Lung (tissue), 12 donors: ENCODE measurements around the gene MAP3K1. TPM values are rescaled to one million over a fixed set of nuclear protein-coding genes. Genes with fewer than 3 reads are reported as not detected.
A peak's percentile ranks its signal among the peaks of the same experiment; 100 is the strongest.

Experiments used
- ATAC-seq: fragments of 200-7000 bp; cut with Tn5 transposase; one replicate; pipeline ENCODE4 v1.9.1; 2020; ENCODE audit warnings: moderate number of reproducible peaks; ENCODE audit not compliant: insufficient read depth, low FRiP score
- DNase-seq, 3 donors: peaks; one replicate each; pipeline ENCODE4 v3.0.0-alpha.2; 2013 to 2017
- H3K27ac ChIP-seq, 2 donors: one replicate each; pipeline ENCODE4 v1.5.1; 2013; ENCODE audit warnings: mild to moderate bottlenecking in 2 of 2, moderate library complexity in 2 of 2, control low read depth in 1 of 2, inconsistent platforms in 1 of 2, low read depth in 1 of 2, low read length in 1 of 2
- H3K27me3 ChIP-seq, 3 donors: one replicate each; pipeline ENCODE4 v1.5.1; 2013; ENCODE audit warnings: low read length in 2 of 3; ENCODE audit not compliant: control insufficient read depth in 3 of 3, insufficient read depth in 3 of 3
- H3K36me3 ChIP-seq, 4 donors: one replicate each; pipeline ENCODE4 v1.5.1; 2013; ENCODE audit warnings: low read length in 4 of 4, mild to moderate bottlenecking in 1 of 4, moderate library complexity in 1 of 4; ENCODE audit not compliant: control insufficient read depth in 4 of 4, insufficient read depth in 4 of 4
- H3K4me1 ChIP-seq, 5 donors: one replicate each; pipeline ENCODE4 v1.5.1; 2013; ENCODE audit warnings: low read length in 5 of 5, mild to moderate bottlenecking in 2 of 5, moderate library complexity in 1 of 5; ENCODE audit not compliant: control insufficient read depth in 5 of 5, insufficient read depth in 5 of 5
- H3K4me3 ChIP-seq: one replicate; pipeline ENCODE4 v1.5.1; 2013; ENCODE audit warnings: mild to moderate bottlenecking, control low read depth, moderate library complexity
- H3K9ac ChIP-seq, 2 donors: one replicate each; pipeline ENCODE4 v1.5.1; 2013; ENCODE audit warnings: low read length in 2 of 2, control low read depth in 1 of 2; ENCODE audit not compliant: insufficient read depth in 1 of 2
- H3K9me3 ChIP-seq, 4 donors: one replicate each; pipeline ENCODE4 v1.5.1; 2013; ENCODE audit warnings: low read length in 3 of 4, mild to moderate bottlenecking in 1 of 4, moderate library complexity in 1 of 4; ENCODE audit not compliant: control insufficient read depth in 4 of 4, insufficient read depth in 3 of 4
- CTCF ChIP-seq: IDR thresholded peaks from 2 replicates; pipeline ENCODE4 v1.5.1; 2012; ENCODE audit warnings: mild to moderate bottlenecking; ENCODE audit errors: control extremely low read depth, extremely low read depth
- WGBS, 2 donors: extraction: QIAGEN DNeasy Blood & Tissue Kit; methylation state at CpG; one replicate each; pipeline ENCODE4 v1.1.7; 2013; 5-methylcytosine and 5-hydroxymethylcytosine counted together
- polyA plus RNA-seq, 2 donors: library from polyadenylated mRNA; stranded (reverse); fragments of 200-250 nt; gene quantifications; one replicate each; pipeline ENCODE4 v1.2.1, GENCODE V29; 2013
- total RNA-seq, 2 donors: library from RNA; depleted of rRNA in 1 of 2; stranded (reverse); fragments of >200 nt in 1 of 2; gene quantifications; one replicate each; pipeline ENCODE4 v1.2.1, GENCODE V29; 2014 to 2021
- donor health status: control.
- donor health status: control.
- donor health status: Bipolar disorder and iron deficiency.
- donor health status: healthy.
- donor health status: DM: yes; HTN: yes; CAD: no.

The MAP3K1 gene
- total and polyA plus RNA-seq, 4 donors = 7.7 to 55.2 (median 16.0) TPM

- TF ChIP-seq CTCF = no peak
- peaks cover 0 to 7% (median 0%) of the 10 kb centered on the region in 5 donors for H3K4me1 ChIP-seq
- DNase-seq = no peak
- 59 to 76% methylated on average over 1 of the region's 1 CpG for WGBS, 2 donors
- peaks cover 0 to 9% (median 0%) of the 10 kb centered on the region in 4 donors for H3K36me3 ChIP-seq
- H3K27ac ChIP-seq = no peak overlapping the region
- no peaks in the 10 kb centered on the region for H3K9me3 ChIP-seq
- no peak overlapping the region for H3K4me3 ChIP-seq
- H3K27me3 ChIP-seq = no peaks in the 10 kb centered on the region
- ATAC-seq = no peak
- no peak overlapping the region for H3K9ac ChIP-seq
Measured at GRCh38 chr5:56812110-56812509, 3.2 kb upstream of the MAP3K1 start.

- DNase-seq (no peak), ATAC-seq (no peak)
- 77 to 84% methylated on average over 4 of the region's 4 CpGs for WGBS, 2 donors
- no peak for TF ChIP-seq CTCF
- H3K4me1 ChIP-seq = peaks cover 0 to 13% (median 0%) of the 10 kb centered on the region in 5 donors
- H3K4me3 ChIP-seq = no peak overlapping the region
- peaks cover 0 to 9% (median 0%) of the 10 kb centered on the region in 4 donors for H3K36me3 ChIP-seq
- no peaks in the 10 kb centered on the region for H3K27me3 ChIP-seq
- H3K27ac ChIP-seq = no peak overlapping the region
- H3K9ac ChIP-seq = no peak overlapping the region
- H3K9me3 ChIP-seq = no peaks in the 10 kb centered on the region
Measured at GRCh38 chr5:56813302-56813701, 2.0 kb upstream of the MAP3K1 start.

GRCh38 chr5:56814361-56814962, 887 bp upstream of the MAP3K1 start:
- peak; percentile 70 to 80 (median 77) for DNase-seq
- Histone ChIP-seq H3K9me3 (no peaks in the 10 kb centered on the region), H3K4me3 (peak overlapping the region; percentile 86), H3K9ac (peak overlapping the region; percentile 27 to 80), H3K27me3 (no peaks in the 10 kb centered on the region), H3K36me3 (peaks cover 0 to 9% (median 0%) of the 10 kb centered on the region in 4 donors), H3K4me1 (peaks cover 1 to 21% (median 4%) of the 10 kb centered on the region in 5 donors), H3K27ac (peak overlapping the region; percentile 89 to 100)
- no peak for ATAC-seq
- TF ChIP-seq CTCF = no peak
- WGBS, 2 donors = 0 to 2% methylated on average over 31 of the region's 31 CpGs
